Lower lobe of right lung (tissue), 2 donors: ENCODE data around the gene FAM47A. TPM values are rescaled to one million over a fixed set of nuclear protein-coding genes. Genes with fewer than 3 reads are reported as not detected.

Source experiments
- ATAC-seq, 2 donors: fragments of 200-7000 bp; cut with Tn5 transposase; one replicate each; pipeline ENCODE4 v1.9.1; 2020 to 2022; ENCODE audit warnings: mild to moderate bottlenecking in 2 of 2, moderate library complexity in 2 of 2
- DNase-seq: peaks from one replicate; pipeline ENCODE4 v3.0.0-alpha.2; 2020
- H3K27ac ChIP-seq: fragments of 200-600 bp; one replicate; pipeline ENCODE4 v1.8.0; 2022
- H3K27me3 ChIP-seq: fragments of 200-600 bp; one replicate; pipeline ENCODE4 v1.8.0; 2022; ENCODE audit warnings: low read depth
- H3K36me3 ChIP-seq: fragments of 200-600 bp; one replicate; pipeline ENCODE4 v1.8.0; 2022; ENCODE audit warnings: mild to moderate bottlenecking
- H3K4me1 ChIP-seq: fragments of 200-600 bp; one replicate; pipeline ENCODE4 v1.8.0; 2022
- H3K4me3 ChIP-seq: fragments of 200-600 bp; one replicate; pipeline ENCODE4 v1.8.0; 2022; ENCODE audit warnings: mild to moderate bottlenecking
- H3K9me3 ChIP-seq: fragments of 200-600 bp; one replicate; pipeline ENCODE4 v1.8.0; 2022
- intact Hi-C: fragments of 100-400 bp; cut with DNase I; formaldehyde crosslinking; loops from one replicate; pipeline ENCODE4 v1.11.0; 2022
- total RNA-seq: library from RNA; stranded (reverse); fragmentation: NEBNext Ultra II Directional; extraction: Animal tissue kit (Norgen Biotek cat#: 25700); gene quantifications from one replicate; pipeline ENCODE4 v1.2.1, GENCODE V29; 2021
- TF ChIP-seq, protein P1 (sequence below): fragments of 200-600 bp; IDR thresholded peaks from one replicate; pipeline ENCODE4 v1.8.0; 2022; ENCODE audit warnings: antibody characterized with exemption, mild to moderate bottlenecking
- donor health status: DM: no; HTN: yes; CAD: no; lungs with severe emphysema.

Gene FAM47A
- total RNA-seq, 1 donor from 2014 or later = not detected

GRCh38 chrX:34130980-34131744 lies 952 bp downstream of the FAM47A start:
- no peak for ATAC-seq
- H3K4me3 ChIP-seq = no peak overlapping the region
- no peaks in the 10 kb centered on the region for H3K27me3 ChIP-seq
- TF ChIP-seq, protein P1, sequence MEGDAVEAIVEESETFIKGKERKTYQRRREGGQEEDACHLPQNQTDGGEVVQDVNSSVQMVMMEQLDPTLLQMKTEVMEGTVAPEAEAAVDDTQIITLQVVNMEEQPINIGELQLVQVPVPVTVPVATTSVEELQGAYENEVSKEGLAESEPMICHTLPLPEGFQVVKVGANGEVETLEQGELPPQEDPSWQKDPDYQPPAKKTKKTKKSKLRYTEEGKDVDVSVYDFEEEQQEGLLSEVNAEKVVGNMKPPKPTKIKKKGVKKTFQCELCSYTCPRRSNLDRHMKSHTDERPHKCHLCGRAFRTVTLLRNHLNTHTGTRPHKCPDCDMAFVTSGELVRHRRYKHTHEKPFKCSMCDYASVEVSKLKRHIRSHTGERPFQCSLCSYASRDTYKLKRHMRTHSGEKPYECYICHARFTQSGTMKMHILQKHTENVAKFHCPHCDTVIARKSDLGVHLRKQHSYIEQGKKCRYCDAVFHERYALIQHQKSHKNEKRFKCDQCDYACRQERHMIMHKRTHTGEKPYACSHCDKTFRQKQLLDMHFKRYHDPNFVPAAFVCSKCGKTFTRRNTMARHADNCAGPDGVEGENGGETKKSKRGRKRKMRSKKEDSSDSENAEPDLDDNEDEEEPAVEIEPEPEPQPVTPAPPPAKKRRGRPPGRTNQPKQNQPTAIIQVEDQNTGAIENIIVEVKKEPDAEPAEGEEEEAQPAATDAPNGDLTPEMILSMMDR = no peak
- no peak overlapping the region for H3K27ac ChIP-seq
- no peaks in the 10 kb centered on the region for H3K4me1 ChIP-seq
- no peaks in the 10 kb centered on the region for H3K36me3 ChIP-seq
- intact Hi-C loops = no loop called here
- H3K9me3 ChIP-seq = no peaks in the 10 kb centered on the region
- no peak for DNase-seq

GRCh38 chrX:34130501-34130900 lies 1.6 kb downstream of the FAM47A start:
- intact Hi-C loops = no loop called here
- DNase-seq = no peak

GRCh38 chrX:34126011-34126410 lies 6.1 kb downstream of the FAM47A start:
- Histone ChIP-seq H3K4me3 (no peak overlapping the region), H3K27ac (no peak overlapping the region), H3K9me3 (no peaks in the 10 kb centered on the region), H3K36me3 (no peaks in the 10 kb centered on the region), H3K4me1 (no peaks in the 10 kb centered on the region), H3K27me3 (no peaks in the 10 kb centered on the region)
- ATAC-seq (no peak), DNase-seq (no peak)
- intact Hi-C loops = no loop called here
- TF ChIP-seq, protein P1 = no peak

More at GRCh38 chrX:34130501-34130900, 1.6 kb downstream of the FAM47A start:
- Histone ChIP-seq H3K4me3 (no peak overlapping the region), H3K27me3 (no peaks in the 10 kb centered on the region), H3K27ac (no peak overlapping the region), H3K4me1 (no peaks in the 10 kb centered on the region), H3K36me3 (no peaks in the 10 kb centered on the region), H3K9me3 (no peaks in the 10 kb centered on the region)
- ATAC-seq = no peak
- TF ChIP-seq, protein P1 = no peak

DNA sequence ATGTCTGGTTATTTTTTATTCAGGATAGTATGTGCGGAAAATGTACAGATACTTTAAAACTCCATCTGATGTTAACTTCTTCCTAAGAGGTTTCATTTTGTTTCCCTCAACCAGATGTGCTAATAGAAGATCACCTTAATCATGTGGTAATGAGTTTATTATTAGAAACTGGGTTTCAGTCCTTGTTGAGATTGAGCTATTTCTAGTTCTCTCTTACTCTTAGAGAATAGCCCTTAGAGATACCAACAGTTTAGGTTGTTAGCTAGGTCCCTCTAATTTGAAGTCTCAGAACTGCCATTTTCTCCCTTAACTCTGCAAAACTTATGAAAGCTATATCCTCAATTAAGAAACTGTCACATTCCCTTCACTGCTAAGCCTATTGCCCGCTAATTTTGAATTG lies 13.0 kb downstream of the FAM47A start:
- TF ChIP-seq, protein P1 = no peak
- intact Hi-C loops = no loop called here
- no peak for DNase-seq
- Histone ChIP-seq H3K36me3 (no peaks in the 10 kb centered on the region), H3K9me3 (no peaks in the 10 kb centered on the region), H3K27ac (no peak overlapping the region), H3K27me3 (no peaks in the 10 kb centered on the region), H3K4me3 (no peak overlapping the region), H3K4me1 (no peaks in the 10 kb centered on the region)
- no peak for ATAC-seq

DNA sequence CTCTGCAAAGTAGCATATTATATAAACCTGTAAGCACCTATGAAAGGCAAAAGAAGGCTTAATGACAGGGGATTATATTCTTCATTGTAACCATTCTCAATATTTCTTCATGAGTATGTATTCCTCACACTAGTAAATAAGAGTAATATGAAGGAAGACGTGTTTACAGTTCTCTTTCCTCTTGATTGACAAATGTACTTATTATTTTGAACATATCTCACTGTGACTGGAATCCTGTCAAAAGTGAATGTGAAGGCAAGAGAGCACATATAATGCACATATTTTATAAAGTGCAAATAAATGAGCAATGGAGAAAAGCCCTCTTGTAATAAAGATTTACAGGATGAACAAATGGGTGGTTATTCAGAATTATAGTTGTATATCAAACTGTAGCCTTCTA lies 19.7 kb downstream of the FAM47A start:
- no peak for ATAC-seq

More for the DNA sequence above, 19.7 kb downstream of the FAM47A start:
- H3K4me1 ChIP-seq = no peaks in the 10 kb centered on the region
- H3K27me3 ChIP-seq = no peaks in the 10 kb centered on the region
- intact Hi-C loops = no loop called here
- H3K4me3 ChIP-seq = no peak overlapping the region
- H3K36me3 ChIP-seq = no peaks in the 10 kb centered on the region
- H3K27ac ChIP-seq = no peak overlapping the region
- no peak for DNase-seq
- TF ChIP-seq, protein P1 = no peak
- H3K9me3 ChIP-seq = no peaks in the 10 kb centered on the region
